HG02981 (cell line): Measurements from ENCODE around the gene ST8SIA6.
"Not testable (repeated sequence)": the region's sequence is repeated elsewhere in the genome, so short reads cannot be mapped to it uniquely, and the experiment has no call there.

Source experiments
- ATAC-seq: cut with Tn5 transposase; IDR thresholded peaks from one replicate; pipeline ENCODE4 v1.9.1; 2021; ENCODE audit warnings: mild to moderate bottlenecking, moderate library complexity; ENCODE audit not compliant: unreplicated experiment

Gene ST8SIA6

GRCh38 chr10:17427666-17428350, 26.6 kb downstream of the ST8SIA6 start:
- ATAC-seq, result no peak

- no peak for ATAC-seq
Observed at GRCh38 chr10:17427201-17427600, 27.2 kb downstream of the ST8SIA6 start.

- no peak for ATAC-seq
Observed at GRCh38 chr10:17426263-17426750, 28.1 kb downstream of the ST8SIA6 start.

GRCh38 chr10:17425584-17426262, 28.7 kb downstream of the ST8SIA6 start:
- ATAC-seq, result no peak

DNA sequence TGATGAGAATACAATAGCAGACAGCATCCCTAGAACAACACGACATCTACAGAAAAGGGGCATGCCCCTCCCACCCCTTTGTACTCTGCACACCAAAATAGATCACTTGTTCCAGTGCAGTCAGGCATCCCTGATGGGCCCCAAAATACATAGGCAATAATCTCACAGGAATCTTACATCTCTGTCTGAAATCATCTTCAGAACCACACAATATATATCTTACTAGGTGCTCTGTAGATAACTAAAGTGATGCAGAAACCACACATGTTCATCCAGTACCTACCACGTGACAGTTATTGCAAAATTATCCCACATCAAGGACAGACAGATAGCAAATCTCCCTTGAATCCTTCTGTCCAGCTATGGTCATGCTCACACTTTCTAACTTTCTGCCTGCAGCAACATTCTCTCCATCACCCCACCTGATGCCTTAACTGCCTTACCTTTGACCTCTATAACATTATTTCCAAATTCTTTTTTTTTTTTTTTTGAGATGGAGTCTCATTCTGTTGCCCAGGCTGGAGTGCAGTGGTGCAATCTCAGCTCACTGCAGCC, 30.7 kb downstream of the ST8SIA6 start:
- ATAC-seq, result no peak

- no peak for ATAC-seq
Observed at GRCh38 chr10:17422931-17423330, 31.5 kb downstream of the ST8SIA6 start.

- ATAC-seq, result no peak
Observed at GRCh38 chr10:17418249-17418648, 36.1 kb downstream of the ST8SIA6 start.

GRCh38 chr10:17416442-17417211, 37.8 kb downstream of the ST8SIA6 start:
- ATAC-seq, result no peak

- no peak for ATAC-seq
Observed at GRCh38 chr10:17415046-17415658, 39.2 kb downstream of the ST8SIA6 start.

- no peak for ATAC-seq
Observed at GRCh38 chr10:17414484-17414883, 39.9 kb downstream of the ST8SIA6 start.

GRCh38 chr10:17413876-17414275, 40.5 kb downstream of the ST8SIA6 start:
- no peak for ATAC-seq

GRCh38 chr10:17412323-17412722, 42.1 kb downstream of the ST8SIA6 start:
- ATAC-seq, result no peak

- ATAC-seq, result no peak
Observed at GRCh38 chr10:17410907-17411306, 43.5 kb downstream of the ST8SIA6 start.

DNA sequence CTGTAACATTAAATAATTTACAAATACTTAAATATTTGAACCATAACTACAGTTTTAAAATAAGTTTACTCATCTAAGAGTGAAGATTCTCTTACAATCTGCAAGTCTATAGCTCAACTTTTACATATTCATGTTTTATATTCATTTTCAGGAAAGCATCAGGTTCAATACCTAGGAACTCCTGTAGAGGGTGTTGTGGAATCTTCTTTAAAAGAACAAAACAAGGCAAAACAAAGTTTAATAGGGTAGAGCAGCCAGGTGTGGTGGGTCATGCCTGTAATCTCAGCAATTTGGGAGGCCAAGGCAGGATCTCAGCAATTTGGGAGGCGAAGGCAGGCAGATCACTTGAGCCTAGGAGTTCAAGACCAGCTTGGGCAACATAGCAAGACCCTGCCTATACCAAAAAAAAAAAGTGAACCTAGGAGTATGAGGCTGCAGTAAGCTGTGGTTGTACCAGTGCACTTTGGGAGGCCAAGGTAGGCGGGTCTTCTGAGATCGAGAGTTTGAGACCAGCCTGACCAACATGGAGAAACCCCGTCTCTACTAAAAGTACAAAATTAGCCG, 45.1 kb downstream of the ST8SIA6 start:
- no peak for ATAC-seq

GRCh38 chr10:17407047-17407446, 47.3 kb downstream of the ST8SIA6 start:
- no peak for ATAC-seq

- no peak for ATAC-seq
Observed at GRCh38 chr10:17406036-17406834, 48.2 kb downstream of the ST8SIA6 start.

GRCh38 chr10:17403161-17403560, 51.2 kb downstream of the ST8SIA6 start:
- no peak for ATAC-seq

DNA sequence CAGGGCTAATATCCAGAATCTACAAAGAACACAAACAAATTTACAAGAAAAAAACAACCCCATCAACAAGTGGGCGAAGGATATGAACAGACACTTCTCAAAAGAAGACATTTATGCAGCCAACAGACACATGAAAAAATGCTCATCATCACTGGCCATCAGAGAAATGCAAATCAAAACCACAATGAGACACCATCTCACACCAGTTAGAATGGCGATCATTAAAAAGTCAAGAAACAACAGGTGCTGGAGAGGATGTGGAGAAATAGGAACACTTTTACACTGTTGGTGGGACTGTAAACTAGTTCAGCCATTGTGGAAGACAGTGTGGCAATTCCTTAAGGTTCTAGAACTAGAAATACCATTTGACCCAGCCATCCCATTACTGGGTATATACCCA, 52.4 kb downstream of the ST8SIA6 start:
- not testable (repeated sequence) for ATAC-seq

DNA sequence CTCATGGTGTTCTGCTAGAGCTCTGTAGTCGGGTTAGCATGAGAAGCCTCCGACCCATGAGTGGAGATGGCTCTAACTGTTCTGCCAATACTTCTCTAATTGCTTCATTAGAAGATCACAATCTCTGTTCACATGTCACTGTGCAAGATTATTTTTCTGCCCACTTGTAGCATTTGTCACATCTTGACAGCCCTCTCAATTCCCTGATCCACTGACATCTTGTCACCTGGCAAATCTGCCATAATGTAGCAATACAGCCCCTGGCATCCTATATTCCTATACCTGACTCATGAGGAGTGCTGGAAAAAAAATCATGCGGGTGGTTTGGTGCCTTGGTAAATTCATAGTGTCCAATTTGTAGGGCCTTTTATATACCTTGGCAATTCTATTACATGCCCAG, 58.4 kb downstream of the ST8SIA6 start:
- ATAC-seq, result no peak

DNA sequence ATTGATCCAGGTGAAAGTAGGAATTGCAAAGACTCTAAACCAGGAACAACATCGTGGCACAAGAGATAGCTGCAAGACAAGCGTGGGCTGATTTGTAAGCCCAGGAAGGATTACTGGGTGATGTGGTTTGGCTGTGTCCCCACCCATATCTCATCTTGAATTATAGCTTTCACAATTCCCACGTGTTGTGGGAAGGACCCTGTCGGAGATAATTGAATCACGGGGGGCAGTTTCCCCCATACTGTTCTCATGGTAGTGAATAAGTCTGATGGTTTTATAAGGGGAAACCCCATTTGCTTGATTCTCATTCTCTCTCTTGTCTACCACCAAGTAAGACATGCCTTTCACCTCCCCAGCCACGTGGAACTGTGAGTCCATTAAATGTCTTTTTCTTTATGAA, 59.5 kb downstream of the ST8SIA6 start:
- ATAC-seq, result no peak
